HUES64 (cell line): ENCODE data around the gene KLHL26.
"Not testable (repeated sequence)": the region's sequence is repeated elsewhere in the genome, so short reads cannot be mapped to it uniquely, and the experiment has no call there.

Experiments
- H3K27ac ChIP-seq: 2 replicates; pipeline ENCODE4 v1.7.0; 2013; ENCODE audit warnings: low read depth, low read length, inconsistent platforms
- H3K27me3 ChIP-seq: 2 replicates; pipeline ENCODE4 v1.6.1; 2013; ENCODE audit warnings: mild to moderate bottlenecking, low read length; ENCODE audit not compliant: insufficient read depth
- H3K36me3 ChIP-seq: 2 replicates; pipeline ENCODE4 v1.6.1; 2013; ENCODE audit warnings: mild to moderate bottlenecking, low read length; ENCODE audit not compliant: insufficient read depth
- H3K4me1 ChIP-seq: 2 replicates; pipeline ENCODE4 v1.6.1; 2013; ENCODE audit warnings: mild to moderate bottlenecking, low read length, moderate library complexity; ENCODE audit not compliant: insufficient read depth
- H3K4me3 ChIP-seq: 2 replicates; pipeline ENCODE4 v1.5.1; 2013; ENCODE audit warnings: mild to moderate bottlenecking, low read length, moderate library complexity
- H3K9ac ChIP-seq: 2 replicates; pipeline ENCODE4 v1.6.1; 2013; ENCODE audit warnings: mild to moderate bottlenecking, low read depth, low read length
- H3K9me3 ChIP-seq: 2 replicates; pipeline ENCODE4 v1.6.1; 2013; ENCODE audit warnings: low read depth, low read length; ENCODE audit not compliant: insufficient read depth
- whole genome bisulfite sequencing: fragments of 150-250, 120-280 bp; methylation state at CpG from one replicate; pipeline ENCODE4 v1.1.7; 2013; ENCODE audit warnings: missing lambda C conversion rate; 5-methylcytosine and 5-hydroxymethylcytosine counted together

KLHL26 gene

GRCh38 chr19:18669883-18670282, 33.1 kb downstream of the KLHL26 start:
- H3K4me1 ChIP-seq: no peaks in the 10 kb centered on the region
- WGBS: 93% methylated on average over 11 of the region's 11 CpGs
- no peak overlapping the region for H3K9ac ChIP-seq
- H3K36me3 ChIP-seq: peaks cover 19% of the 10 kb centered on the region; the same call in 1 of the 2 replicates
- H3K4me3 ChIP-seq: no peak overlapping the region
- H3K27ac ChIP-seq: no peak overlapping the region
- no peaks in the 10 kb centered on the region for H3K9me3 ChIP-seq
- no peaks in the 10 kb centered on the region for H3K27me3 ChIP-seq

GRCh38 chr19:18670312-18670711, 33.5 kb downstream of the KLHL26 start:
- H3K27me3 ChIP-seq: no peaks in the 10 kb centered on the region
- no peak overlapping the region for H3K27ac ChIP-seq
- no peak overlapping the region for H3K9ac ChIP-seq
- H3K36me3 ChIP-seq: peaks cover 19% of the 10 kb centered on the region; the same call in 1 of the 2 replicates
- 94% methylated on average over 12 of the region's 13 CpGs for WGBS
- no peak overlapping the region for H3K4me3 ChIP-seq
- no peaks in the 10 kb centered on the region for H3K9me3 ChIP-seq
- H3K4me1 ChIP-seq: no peaks in the 10 kb centered on the region

- H3K36me3 ChIP-seq: peaks cover 19% of the 10 kb centered on the region; the same call in 1 of the 2 replicates
- H3K9ac ChIP-seq: no peak overlapping the region
- WGBS: 93% methylated on average over 35 of the region's 35 CpGs
- no peaks in the 10 kb centered on the region for H3K9me3 ChIP-seq
- H3K4me3 ChIP-seq: no peak overlapping the region
- no peaks in the 10 kb centered on the region for H3K27me3 ChIP-seq
- no peak overlapping the region for H3K27ac ChIP-seq
- no peaks in the 10 kb centered on the region for H3K4me1 ChIP-seq
These were observed 34.6 kb downstream of the KLHL26 start for GRCh38 chr19:18671303-18672043.

- WGBS: 93% methylated on average over 24 of the region's 24 CpGs
- no peak overlapping the region; the same call in 1 of the 2 replicates for H3K27ac ChIP-seq
- no peaks in the 10 kb centered on the region for H3K9me3 ChIP-seq
- peaks cover 19% of the 10 kb centered on the region; the same call in 1 of the 2 replicates for H3K36me3 ChIP-seq
- no peaks in the 10 kb centered on the region for H3K27me3 ChIP-seq
- H3K4me1 ChIP-seq: peaks cover under 1% of the 10 kb centered on the region; the same call in 1 of the 2 replicates
- H3K9ac ChIP-seq: no peak overlapping the region
- no peak overlapping the region for H3K4me3 ChIP-seq
These were observed 35.2 kb downstream of the KLHL26 start for GRCh38 chr19:18672044-18672451.

- Histone ChIP-seq H3K9ac (no peak overlapping the region), H3K4me1 (peaks cover 5% of the 10 kb centered on the region), H3K27me3 (no peaks in the 10 kb centered on the region), H3K4me3 (no peak overlapping the region), H3K27ac (no peak overlapping the region; the same call in 1 of the 2 replicates), H3K9me3 (no peaks in the 10 kb centered on the region), H3K36me3 (peaks cover 15% of the 10 kb centered on the region; the same call in 1 of the 2 replicates)
- WGBS: 79% methylated on average over 13 of the region's 13 CpGs
These were observed 35.9 kb downstream of the KLHL26 start for GRCh38 chr19:18672606-18673337.

GRCh38 chr19:18674616-18675015, 37.8 kb downstream of the KLHL26 start:
- Histone ChIP-seq H3K4me1 (peaks cover 9% of the 10 kb centered on the region), H3K9ac (no peak overlapping the region), H3K36me3 (no peaks in the 10 kb centered on the region), H3K27me3 (no peaks in the 10 kb centered on the region), H3K27ac (no peak overlapping the region), H3K9me3 (no peaks in the 10 kb centered on the region), H3K4me3 (no peak overlapping the region)
- WGBS: 92% methylated on average over 11 of the region's 11 CpGs

GRCh38 chr19:18675779-18676178, 39.0 kb downstream of the KLHL26 start:
- H3K4me1 ChIP-seq: peaks cover 9% of the 10 kb centered on the region
- no peaks in the 10 kb centered on the region for H3K27me3 ChIP-seq
- whole genome bisulfite sequencing: 69% methylated on average over 5 of the region's 5 CpGs
- H3K9me3 ChIP-seq: no peaks in the 10 kb centered on the region
- H3K27ac ChIP-seq: no peak overlapping the region
- no peaks in the 10 kb centered on the region for H3K36me3 ChIP-seq
- no peak overlapping the region for H3K4me3 ChIP-seq
- H3K9ac ChIP-seq: no peak overlapping the region

GRCh38 chr19:18676692-18677091, 39.9 kb downstream of the KLHL26 start:
- no peak overlapping the region for H3K9ac ChIP-seq
- H3K4me1 ChIP-seq: peaks cover 9% of the 10 kb centered on the region
- no peak overlapping the region for H3K4me3 ChIP-seq
- no peaks in the 10 kb centered on the region for H3K36me3 ChIP-seq
- no peak overlapping the region for H3K27ac ChIP-seq
- H3K9me3 ChIP-seq: no peaks in the 10 kb centered on the region
- no peaks in the 10 kb centered on the region for H3K27me3 ChIP-seq
- WGBS: 94% methylated on average over 7 of the region's 7 CpGs

GRCh38 chr19:18677156-18677555, 40.3 kb downstream of the KLHL26 start:
- Histone ChIP-seq H3K4me1 (peaks cover 9% of the 10 kb centered on the region), H3K36me3 (no peaks in the 10 kb centered on the region), H3K4me3 (no peak overlapping the region), H3K9me3 (no peaks in the 10 kb centered on the region), H3K27ac (no peak overlapping the region), H3K9ac (no peak overlapping the region; the same call in 1 of the 2 replicates), H3K27me3 (no peaks in the 10 kb centered on the region)
- WGBS: 86% methylated on average over 13 of the region's 13 CpGs

- H3K9me3 ChIP-seq, H3K4me3 ChIP-seq, H3K9ac ChIP-seq, H3K27me3 ChIP-seq, H3K36me3 ChIP-seq, H3K27ac ChIP-seq: not testable (repeated sequence)
- peaks cover 13% of the 10 kb centered on the region for H3K4me1 ChIP-seq
- WGBS: 89% methylated on average over 1 of the region's 1 CpG
These were observed 43.3 kb downstream of the KLHL26 start for GRCh38 chr19:18680148-18680547.

- Histone ChIP-seq H3K9ac (peak overlapping the region; percentile 69), H3K27me3 (no peaks in the 10 kb centered on the region), H3K36me3 (no peaks in the 10 kb centered on the region), H3K4me1 (peaks cover 8% of the 10 kb centered on the region; the same call in 1 of the 2 replicates), H3K27ac (no peak overlapping the region), H3K9me3 (no peaks in the 10 kb centered on the region), H3K4me3 (peak overlapping the region; percentile 70)
- 73% methylated on average over 7 of the region's 8 CpGs for WGBS
These were observed 45.9 kb downstream of the KLHL26 start for GRCh38 chr19:18682807-18683108.
